DMS153 treated with DMSO at 0.1 percent for 48 hours (cell line): Measurements from ENCODE around the gene PHOSPHO1.

ENCODE experiments used
- DNase-seq: peaks from one replicate; lab custom pipeline; 2025; ENCODE audit not compliant: unreplicated experiment; lab: John Stamatoyannopoulos, UW

Gene PHOSPHO1

DNA sequence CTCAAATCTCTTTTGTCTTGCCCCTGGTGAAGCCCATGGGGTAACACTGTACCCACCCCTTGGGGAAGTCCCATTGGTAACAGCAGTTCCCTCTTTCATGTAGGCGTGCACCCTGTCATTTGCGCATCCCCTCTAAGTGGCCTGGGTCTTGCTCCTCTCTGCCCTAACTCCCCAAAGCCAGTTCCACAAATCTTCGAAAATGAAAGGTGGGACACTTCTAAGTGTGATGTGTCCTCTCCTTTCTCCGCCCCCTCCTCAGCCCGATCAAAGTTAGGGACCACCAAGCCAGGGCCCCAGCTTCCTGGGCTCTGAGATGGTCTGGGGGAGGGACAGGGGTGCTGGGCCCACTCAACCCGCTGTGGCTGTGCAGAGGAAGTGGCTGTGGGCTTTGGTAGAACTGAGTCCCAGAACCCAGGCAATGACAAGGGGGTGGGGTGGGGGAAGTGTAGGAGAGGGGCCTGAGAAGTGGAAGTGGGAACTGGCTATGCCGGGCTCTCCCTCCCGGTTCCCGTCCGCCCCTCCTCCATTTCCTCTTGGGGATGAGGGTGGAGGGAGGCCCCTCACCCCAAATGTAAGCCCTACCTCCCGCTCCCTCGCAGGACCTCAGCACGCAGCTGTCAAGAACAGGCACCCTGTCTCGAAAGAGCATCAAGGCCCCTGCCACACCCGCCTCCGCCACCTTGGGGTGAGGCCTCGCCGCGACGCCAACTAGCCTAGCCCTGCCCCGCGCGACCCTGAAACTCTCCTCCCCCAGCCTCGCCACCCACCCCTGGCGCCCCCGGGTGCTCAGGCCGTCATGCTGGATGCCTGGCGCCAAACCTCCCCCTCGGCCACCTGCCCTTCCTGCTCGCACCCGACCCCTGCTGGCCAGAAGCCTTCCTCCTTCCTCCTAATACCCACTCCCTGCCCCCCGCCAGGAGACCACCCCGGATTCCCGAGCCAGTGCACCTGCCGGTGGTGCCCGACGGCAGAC, 11.4 kb downstream of the PHOSPHO1 start:
- no peak for DNase-seq

- no peak for DNase-seq
These were observed 12.8 kb downstream of the PHOSPHO1 start for GRCh38 chr17:49217651-49218413.

- DNase-seq = no peak
These were observed 13.5 kb downstream of the PHOSPHO1 start for GRCh38 chr17:49216953-49217650.

GRCh38 chr17:49216482-49216881, 14.1 kb downstream of the PHOSPHO1 start:
- no peak for DNase-seq

DNA sequence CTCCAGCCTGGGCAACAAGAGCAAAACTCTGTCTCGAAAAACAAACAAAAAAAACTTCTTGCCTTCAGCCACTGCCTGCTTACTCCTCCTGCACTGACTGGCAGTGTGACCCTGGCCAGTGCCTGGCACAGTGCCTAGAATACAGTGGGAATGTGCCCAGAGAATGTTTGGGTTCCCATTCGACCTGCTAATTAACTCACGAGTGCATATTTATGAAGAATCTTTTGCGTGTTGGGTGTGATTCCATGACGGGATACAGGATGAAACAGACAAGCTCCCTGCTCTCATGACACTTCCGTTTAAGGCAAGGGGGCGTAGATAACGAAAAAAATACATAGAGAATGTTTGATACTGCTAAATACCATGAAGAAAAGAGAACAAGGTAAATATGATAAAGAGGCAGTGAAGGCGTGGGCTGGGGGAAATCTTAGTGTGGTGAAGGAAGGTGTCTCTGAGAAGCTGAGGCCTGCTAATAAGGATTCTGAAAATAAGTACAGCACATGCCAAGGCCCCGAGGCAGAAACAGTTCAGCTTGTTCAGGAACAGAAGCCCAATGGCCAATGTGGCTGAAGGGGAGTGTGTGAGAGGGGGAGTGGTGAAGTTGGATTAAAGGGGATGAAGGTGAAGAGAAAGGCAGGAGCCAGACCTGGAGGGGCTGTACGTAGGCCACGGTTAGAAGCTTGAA, 15.8 kb downstream of the PHOSPHO1 start:
- no peak for DNase-seq

DNA sequence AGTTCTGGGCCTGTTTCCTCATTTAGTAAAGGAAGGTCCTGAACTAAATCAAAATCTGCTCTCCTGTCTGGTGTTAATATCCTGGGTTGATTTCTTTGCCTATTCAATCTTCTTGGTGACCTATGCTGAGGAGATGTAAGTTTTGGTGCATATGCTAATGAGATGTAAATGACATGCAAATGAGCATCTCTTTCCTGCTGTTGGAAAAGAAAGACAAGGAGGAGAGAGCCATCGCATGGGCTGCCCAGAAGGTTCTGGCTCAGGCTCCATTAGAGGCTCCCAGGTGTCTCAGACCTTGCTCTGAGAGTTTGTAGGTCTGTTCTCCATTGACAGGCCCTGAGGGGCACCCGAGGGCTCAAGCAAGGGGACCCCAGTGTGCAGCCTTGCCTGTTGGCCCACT, 16.7 kb downstream of the PHOSPHO1 start:
- DNase-seq = no peak

DNA sequence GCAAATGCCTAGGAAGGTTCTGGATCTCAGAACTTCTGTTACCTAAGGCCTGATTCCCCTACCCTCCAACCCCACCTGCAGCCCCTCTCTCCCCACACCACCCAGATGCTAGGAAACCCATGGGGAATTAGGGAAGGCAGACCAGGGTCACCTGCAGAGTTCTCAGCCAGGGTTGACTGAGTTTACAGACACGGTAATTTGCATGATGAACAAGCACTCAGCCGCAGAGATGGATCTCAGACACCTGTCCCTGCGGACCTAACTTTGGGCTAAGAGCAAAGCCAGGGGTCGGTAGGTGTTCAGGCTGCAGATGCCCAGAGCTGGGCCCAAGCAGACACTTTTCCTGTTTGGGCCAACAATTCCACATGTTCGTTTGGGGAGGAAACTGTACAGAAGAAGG, 17.2 kb downstream of the PHOSPHO1 start:
- no peak for DNase-seq

DNA sequence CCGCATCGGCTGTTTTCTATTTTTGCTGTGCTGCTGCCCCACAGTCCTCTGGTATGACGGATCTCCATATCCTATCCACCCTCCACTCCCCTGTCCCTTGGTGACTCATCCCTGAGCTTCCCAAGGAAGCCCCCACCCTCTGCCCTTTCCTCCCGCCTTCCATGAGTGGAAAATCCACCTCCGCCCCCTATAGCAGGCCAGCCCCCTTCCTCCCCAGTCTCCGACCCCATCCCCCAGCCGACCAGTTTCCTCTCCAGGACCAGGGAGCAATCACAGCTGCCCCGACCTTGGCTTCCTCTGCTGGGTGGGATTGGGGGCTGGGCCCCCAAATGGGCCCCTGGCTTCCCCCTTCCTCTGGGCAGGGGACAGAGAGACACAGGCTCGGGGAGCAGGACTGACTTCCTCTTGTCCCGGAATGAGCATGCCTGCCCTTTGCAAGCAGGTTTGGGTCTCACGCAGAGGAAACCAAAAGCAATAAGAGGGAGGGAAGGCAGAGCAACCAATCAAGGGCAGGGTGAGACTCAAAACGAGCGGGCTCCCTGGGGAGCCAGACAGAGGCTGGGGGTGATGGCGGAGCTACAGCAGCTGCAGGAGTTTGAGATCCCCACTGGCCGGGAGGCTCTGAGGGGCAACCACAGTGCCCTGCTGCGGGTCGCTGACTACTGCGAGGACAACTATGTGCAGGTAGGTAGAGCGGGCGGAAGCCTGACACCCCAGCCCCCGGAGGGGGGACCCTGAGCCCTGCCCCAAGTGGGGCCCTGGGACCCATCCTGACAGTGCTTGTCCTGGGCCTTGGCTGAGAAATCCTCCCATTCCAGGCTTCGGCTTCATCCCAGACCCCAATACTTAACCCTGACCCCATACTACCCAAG, 20.2 kb downstream of the PHOSPHO1 start, which contains the start of the genes ABI3 and GNGT2:
ABI3 (plus strand) TSS at position 550 of the 872 bp plus-strand sequence; CDS start at position 568, 18 bp downstream.
GNGT2 (minus strand) TSS at position 417 of the 872 bp plus-strand sequence. CDS start 3,152 bp downstream, outside the sequence.
- DNase-seq = no peak

DNA sequence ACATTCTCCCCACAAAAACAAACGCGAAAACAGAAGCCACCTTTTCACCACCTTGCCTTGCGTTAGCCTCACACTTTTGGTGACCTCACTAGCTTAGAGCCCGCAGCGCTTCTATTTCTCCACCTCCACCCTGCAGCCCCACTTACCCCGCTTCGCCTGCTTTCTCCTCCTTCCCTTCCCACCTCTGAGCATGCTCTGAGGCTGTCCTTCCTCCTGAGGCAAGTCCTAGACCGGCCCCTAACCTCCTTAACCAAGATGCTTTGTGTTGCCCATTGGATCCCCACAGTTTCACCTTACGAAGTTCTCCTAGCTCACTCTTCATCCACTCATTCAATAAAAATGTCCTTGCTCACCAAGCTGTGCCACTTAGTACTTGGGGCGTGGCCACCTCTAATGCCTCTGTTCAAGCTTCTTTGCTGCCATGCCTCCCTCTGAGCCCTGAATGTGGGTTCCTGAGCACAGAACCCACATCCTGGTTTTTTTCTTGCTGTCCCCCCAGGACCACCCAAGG, 21.5 kb downstream of the PHOSPHO1 start:
- no peak for DNase-seq

DNA sequence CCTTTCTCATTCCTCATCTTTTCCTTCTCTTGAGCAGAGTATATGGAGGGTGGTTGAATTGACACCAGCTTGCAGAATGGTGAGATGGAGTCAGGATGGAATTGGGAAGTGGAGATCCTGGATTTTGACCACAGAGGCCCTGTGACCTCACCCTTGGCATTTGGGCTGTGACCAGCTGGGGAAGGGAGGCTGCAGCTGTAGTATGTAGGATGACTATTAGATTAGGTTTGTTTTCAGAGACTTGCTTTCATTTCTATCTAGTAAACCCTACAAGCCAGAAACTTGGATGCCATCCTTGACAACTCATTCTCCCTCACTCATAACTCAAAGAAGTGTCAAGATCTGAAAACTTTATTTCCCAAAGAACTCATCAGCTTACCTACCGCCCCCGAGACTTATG, 26.1 kb downstream of the PHOSPHO1 start:
- no peak for DNase-seq

GRCh38 chr17:49203796-49204195, 26.8 kb downstream of the PHOSPHO1 start:
- no peak for DNase-seq

GRCh38 chr17:49201481-49201927, 29.1 kb downstream of the PHOSPHO1 start:
- DNase-seq = no peak

DNA sequence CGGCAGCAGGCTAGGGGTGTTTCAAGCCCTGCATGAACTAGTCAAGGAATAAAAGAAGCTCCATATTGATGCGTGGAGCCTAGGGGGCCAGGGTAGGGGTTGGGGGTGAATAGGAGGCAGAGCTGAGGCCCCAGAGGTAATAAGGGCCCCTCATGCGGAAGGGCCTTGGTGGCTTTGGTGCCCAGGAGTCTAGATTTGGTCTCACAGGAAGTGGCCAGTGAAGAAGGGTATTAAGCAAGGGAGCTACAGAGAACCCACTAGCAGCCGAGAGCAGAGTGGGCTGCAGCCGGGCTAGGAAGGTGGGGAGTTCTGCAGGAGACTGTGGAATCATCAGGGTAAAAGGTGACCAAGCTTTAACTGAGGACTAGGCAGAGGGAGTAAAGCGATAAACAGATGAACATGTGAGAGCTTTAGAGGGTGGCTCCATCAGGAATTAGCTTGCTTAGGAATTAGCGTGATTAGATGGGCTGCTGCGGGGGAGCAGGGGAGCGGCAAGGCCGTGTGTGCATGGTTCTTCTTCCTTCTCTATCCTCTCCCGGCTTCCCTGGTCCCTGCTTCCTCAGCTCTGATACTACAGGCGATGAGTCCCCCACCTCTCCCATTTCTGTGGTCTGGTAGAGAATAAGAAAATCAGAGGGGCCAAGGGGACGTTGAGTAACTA, 30.0 kb downstream of the PHOSPHO1 start:
- no peak for DNase-seq

DNA sequence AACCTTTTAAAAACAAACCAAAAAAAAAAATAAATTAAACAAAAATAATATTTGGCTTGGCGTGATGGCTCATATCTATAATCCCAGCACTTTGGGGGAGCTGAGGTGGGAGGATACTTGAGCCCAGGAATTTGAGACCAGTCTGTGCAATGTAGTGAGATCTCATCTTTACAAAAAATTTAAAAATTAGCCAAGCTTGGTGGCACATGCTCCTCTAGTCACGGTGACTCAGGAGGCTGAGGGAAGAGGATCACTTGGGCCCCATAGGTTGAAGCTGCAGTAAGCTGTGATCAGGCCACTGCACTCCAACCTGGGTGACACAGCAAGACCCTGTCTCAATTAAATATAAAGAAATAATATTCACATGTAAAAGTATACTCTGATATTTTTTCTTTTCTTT, 32.4 kb downstream of the PHOSPHO1 start:
- DNase-seq = no peak

- DNase-seq = no peak
These were observed 33.1 kb downstream of the PHOSPHO1 start for GRCh38 chr17:49197346-49197998.

- DNase-seq = no peak
These were observed 34.1 kb downstream of the PHOSPHO1 start for GRCh38 chr17:49196520-49196919.

DNA sequence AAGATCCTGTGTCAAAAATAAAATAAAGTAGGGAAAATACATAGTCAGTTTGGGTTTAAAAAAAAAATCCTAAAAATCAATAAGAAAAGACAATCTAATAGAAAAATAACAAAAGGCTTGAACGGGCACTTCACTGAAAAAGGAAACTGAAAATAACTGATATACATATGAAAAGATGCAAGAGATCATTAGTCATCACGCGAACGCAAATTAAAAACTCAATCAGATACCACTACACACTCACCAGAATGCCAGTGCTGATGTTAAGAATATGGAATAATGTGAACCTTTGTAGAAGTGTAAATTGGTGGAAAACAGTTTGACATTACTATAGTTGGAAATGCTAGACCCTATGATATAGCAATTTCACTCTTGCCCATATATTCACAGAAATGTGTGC, 34.8 kb downstream of the PHOSPHO1 start:
- DNase-seq = no peak

GRCh38 chr17:49194297-49194607, 36.3 kb downstream of the PHOSPHO1 start:
- DNase-seq = no peak
